HL-60 (cell line): ENCODE results near the gene TBX4.

Experiments
- GABPA ChIP-seq: IDR thresholded peaks from 2 replicates; pipeline ENCODE4 v1.6.1; 2012; ENCODE audit warnings: low read depth
- POLR2AphosphoS5 ChIP-seq: IDR thresholded peaks from 2 replicates; pipeline ENCODE4 v1.6.1; 2012; ENCODE audit warnings: low read depth
- SPI1 ChIP-seq: IDR thresholded peaks from 2 replicates; pipeline ENCODE4 v1.6.1; 2012; ENCODE audit warnings: low read depth, mild to moderate bottlenecking, borderline replicate concordance
- TF ChIP-seq, protein P1 (sequence below): IDR thresholded peaks from one replicate; pipeline ENCODE4 v1.5.1; 2011; ENCODE audit warnings: low read length, control low read depth, inconsistent platforms; ENCODE audit not compliant: insufficient read depth
- TF ChIP-seq, protein P2 (sequence below): IDR thresholded peaks from 2 replicates; pipeline ENCODE4 v1.6.1; 2012; ENCODE audit warnings: low read depth; ENCODE audit not compliant: insufficient replicate concordance

DNA sequence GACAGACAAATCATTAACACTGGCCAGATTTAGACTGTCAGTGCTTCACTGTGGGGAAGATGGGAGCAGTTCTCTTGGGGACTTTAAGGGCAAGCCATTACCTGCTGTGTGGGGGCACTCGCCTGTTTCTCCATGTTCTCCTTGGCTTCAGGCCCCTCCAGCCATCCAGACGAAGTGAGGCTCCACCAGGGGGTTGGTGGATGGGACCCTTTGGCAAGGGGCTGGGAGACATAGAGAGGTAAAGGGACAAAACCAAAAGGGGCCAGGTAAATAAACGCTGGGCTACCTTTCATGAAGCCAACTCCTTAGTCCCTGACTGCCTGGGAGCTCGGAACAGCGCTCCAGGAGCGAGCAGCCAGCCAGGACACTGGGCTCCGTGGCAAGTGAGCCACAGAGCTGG, 14.0 kb downstream of the TBX4 start:
- TF ChIP-seq POLR2AphosphoS5, result no peak
- TF ChIP-seq, protein P1, sequence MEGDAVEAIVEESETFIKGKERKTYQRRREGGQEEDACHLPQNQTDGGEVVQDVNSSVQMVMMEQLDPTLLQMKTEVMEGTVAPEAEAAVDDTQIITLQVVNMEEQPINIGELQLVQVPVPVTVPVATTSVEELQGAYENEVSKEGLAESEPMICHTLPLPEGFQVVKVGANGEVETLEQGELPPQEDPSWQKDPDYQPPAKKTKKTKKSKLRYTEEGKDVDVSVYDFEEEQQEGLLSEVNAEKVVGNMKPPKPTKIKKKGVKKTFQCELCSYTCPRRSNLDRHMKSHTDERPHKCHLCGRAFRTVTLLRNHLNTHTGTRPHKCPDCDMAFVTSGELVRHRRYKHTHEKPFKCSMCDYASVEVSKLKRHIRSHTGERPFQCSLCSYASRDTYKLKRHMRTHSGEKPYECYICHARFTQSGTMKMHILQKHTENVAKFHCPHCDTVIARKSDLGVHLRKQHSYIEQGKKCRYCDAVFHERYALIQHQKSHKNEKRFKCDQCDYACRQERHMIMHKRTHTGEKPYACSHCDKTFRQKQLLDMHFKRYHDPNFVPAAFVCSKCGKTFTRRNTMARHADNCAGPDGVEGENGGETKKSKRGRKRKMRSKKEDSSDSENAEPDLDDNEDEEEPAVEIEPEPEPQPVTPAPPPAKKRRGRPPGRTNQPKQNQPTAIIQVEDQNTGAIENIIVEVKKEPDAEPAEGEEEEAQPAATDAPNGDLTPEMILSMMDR, result no peak
- TF ChIP-seq, protein P2, sequence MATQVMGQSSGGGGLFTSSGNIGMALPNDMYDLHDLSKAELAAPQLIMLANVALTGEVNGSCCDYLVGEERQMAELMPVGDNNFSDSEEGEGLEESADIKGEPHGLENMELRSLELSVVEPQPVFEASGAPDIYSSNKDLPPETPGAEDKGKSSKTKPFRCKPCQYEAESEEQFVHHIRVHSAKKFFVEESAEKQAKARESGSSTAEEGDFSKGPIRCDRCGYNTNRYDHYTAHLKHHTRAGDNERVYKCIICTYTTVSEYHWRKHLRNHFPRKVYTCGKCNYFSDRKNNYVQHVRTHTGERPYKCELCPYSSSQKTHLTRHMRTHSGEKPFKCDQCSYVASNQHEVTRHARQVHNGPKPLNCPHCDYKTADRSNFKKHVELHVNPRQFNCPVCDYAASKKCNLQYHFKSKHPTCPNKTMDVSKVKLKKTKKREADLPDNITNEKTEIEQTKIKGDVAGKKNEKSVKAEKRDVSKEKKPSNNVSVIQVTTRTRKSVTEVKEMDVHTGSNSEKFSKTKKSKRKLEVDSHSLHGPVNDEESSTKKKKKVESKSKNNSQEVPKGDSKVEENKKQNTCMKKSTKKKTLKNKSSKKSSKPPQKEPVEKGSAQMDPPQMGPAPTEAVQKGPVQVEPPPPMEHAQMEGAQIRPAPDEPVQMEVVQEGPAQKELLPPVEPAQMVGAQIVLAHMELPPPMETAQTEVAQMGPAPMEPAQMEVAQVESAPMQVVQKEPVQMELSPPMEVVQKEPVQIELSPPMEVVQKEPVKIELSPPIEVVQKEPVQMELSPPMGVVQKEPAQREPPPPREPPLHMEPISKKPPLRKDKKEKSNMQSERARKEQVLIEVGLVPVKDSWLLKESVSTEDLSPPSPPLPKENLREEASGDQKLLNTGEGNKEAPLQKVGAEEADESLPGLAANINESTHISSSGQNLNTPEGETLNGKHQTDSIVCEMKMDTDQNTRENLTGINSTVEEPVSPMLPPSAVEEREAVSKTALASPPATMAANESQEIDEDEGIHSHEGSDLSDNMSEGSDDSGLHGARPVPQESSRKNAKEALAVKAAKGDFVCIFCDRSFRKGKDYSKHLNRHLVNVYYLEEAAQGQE, result no peak
- TF ChIP-seq GABPA, result no peak
- TF ChIP-seq SPI1, result no peak
